WERI-Rb-1 (cell line): Measurements from ENCODE around the gene CCDC88A.

Source experiments
- DNase-seq: peaks from one replicate; pipeline ENCODE4 v3.0.0-alpha.2; 2020
- H3K27ac ChIP-seq: fragments of 250-450 bp; sonication (Bioruptor Pico); 2 replicates; pipeline ENCODE4 v1.5.1; 2020; ENCODE audit warnings: mild to moderate bottlenecking, moderate library complexity
- H3K27me3 ChIP-seq: fragments of 250-450 bp; sonication (Bioruptor Pico); 2 replicates; pipeline ENCODE4 v1.5.1; 2021; ENCODE audit warnings: mild to moderate bottlenecking, low read depth, moderate library complexity; ENCODE audit not compliant: insufficient read depth, severe bottlenecking
- H3K36me3 ChIP-seq: fragments of 250-450 bp; sonication (Bioruptor Pico); 2 replicates; pipeline ENCODE4 v1.5.1; 2020; ENCODE audit warnings: mild to moderate bottlenecking, moderate library complexity
- H3K4me3 ChIP-seq: 2 replicates; pipeline ENCODE4 v1.5.1; 2011; ENCODE audit warnings: low read depth, mild to moderate bottlenecking, control low read depth, low read length
- H3K9me3 ChIP-seq: fragments of 250-450 bp; sonication (Bioruptor Pico); 2 replicates; pipeline ENCODE4 v1.5.1; 2021; ENCODE audit warnings: mild to moderate bottlenecking, moderate library complexity; ENCODE audit not compliant: severe bottlenecking
- CTCF ChIP-seq: IDR thresholded peaks from 2 replicates; pipeline ENCODE4 v1.5.1; 2011; ENCODE audit warnings: low read depth, mild to moderate bottlenecking, control low read depth, inconsistent platforms, low read length

The CCDC88A gene

DNA sequence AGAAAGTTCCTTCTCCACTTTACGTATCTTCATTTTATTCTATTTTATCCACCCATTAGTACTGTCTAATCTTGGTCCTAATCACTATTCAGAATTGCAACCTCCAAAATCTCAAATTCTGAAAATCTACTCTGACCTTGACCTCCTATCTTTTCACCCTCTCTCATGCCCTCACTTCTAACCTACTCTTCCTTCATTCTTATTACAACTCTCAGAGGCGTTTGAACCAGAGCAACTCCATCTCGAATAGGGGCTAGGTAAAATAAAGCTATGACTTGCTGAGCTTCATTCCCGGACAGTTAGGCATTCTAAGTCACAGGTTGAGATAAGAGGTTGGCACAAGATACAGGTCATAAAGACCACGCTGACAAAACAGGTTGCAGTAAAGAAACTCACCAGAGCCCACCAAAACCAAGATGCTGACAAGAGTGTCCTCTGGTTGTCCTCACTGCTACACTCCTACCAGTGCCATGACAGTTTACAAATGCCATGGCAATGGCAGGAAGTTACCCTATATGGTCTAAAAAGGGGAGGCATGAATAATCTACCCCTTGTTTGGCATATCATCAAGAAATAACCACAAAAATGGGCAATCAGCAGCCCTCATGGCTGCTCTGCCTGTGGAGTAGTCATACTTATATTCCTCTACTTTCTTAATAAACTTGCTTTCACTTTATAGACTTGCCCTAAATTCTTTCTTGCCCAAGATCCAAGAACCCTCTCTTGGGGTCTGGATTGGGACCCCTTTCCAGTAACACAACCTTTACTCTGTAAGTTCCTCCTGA is 11.4 kb downstream of the CCDC88A start:
- TF ChIP-seq CTCF: no peak
- DNase-seq: no peak
- Histone ChIP-seq H3K9me3 (no peaks in the 10 kb centered on the region), H3K27ac (no peak overlapping the region), H3K4me3 (no peak overlapping the region), H3K36me3 (peaks cover 5% of the 10 kb centered on the region; the same call in 1 of the 2 replicates), H3K27me3 (no peaks in the 10 kb centered on the region)

- Histone ChIP-seq H3K27me3 (no peaks in the 10 kb centered on the region), H3K27ac (no peak overlapping the region), H3K4me3 (no peak overlapping the region), H3K36me3 (peaks cover 5% of the 10 kb centered on the region; the same call in 1 of the 2 replicates), H3K9me3 (no peaks in the 10 kb centered on the region)
- DNase-seq: no peak
- TF ChIP-seq CTCF: no peak
Observed at GRCh38 chr2:55405116-55405515, 14.5 kb downstream of the CCDC88A start.

GRCh38 chr2:55403256-55403998 is 16.2 kb downstream of the CCDC88A start:
- Histone ChIP-seq H3K27ac (no peak overlapping the region), H3K36me3 (peaks cover 5% of the 10 kb centered on the region; the same call in 1 of the 2 replicates), H3K9me3 (no peaks in the 10 kb centered on the region), H3K4me3 (no peak overlapping the region), H3K27me3 (no peaks in the 10 kb centered on the region)
- TF ChIP-seq CTCF: no peak
- DNase-seq: no peak

DNA sequence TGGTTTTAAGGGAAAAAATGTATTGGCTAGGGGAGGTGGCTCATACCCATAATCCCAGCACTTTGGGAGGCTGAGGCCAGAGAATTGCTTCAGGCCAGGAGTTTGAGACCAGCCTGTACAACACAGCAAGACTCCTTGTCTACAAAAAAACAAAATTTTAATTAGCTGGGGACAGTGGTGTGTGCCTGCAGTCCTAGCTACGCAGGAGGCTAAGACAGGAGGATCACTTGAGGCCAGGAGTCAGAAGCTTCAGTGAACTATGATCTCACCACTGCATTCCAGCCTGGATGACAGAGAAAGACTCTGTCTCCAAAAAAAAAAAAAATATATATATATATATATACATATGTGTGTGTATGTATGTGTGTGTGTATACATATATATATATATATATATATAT is 18.5 kb downstream of the CCDC88A start:
- Histone ChIP-seq H3K9me3 (no peaks in the 10 kb centered on the region), H3K27me3 (no peaks in the 10 kb centered on the region), H3K27ac (no peak overlapping the region), H3K36me3 (peaks cover 5% of the 10 kb centered on the region; the same call in 1 of the 2 replicates), H3K4me3 (no peak overlapping the region)
- no peak for TF ChIP-seq CTCF
- no peak for DNase-seq

GRCh38 chr2:55400332-55400731 is 19.3 kb downstream of the CCDC88A start:
- DNase-seq: no peak
- TF ChIP-seq CTCF: no peak
- Histone ChIP-seq H3K27ac (no peak overlapping the region), H3K4me3 (no peak overlapping the region), H3K36me3 (peaks cover 3% of the 10 kb centered on the region; the same call in 1 of the 2 replicates), H3K9me3 (no peaks in the 10 kb centered on the region), H3K27me3 (no peaks in the 10 kb centered on the region)
